Fibroblast of lung (primary cell): Measurements from ENCODE around the gene MAML3.

ENCODE experiments used
- EZH2 ChIP-seq: IDR thresholded peaks from 2 replicates; pipeline ENCODE4 v1.5.1; 2012; ENCODE audit warnings: low read length, control low read depth, mild to moderate bottlenecking; ENCODE audit errors: missing control alignments
- TF ChIP-seq, protein P1 (sequence below), 2 donors: IDR thresholded peaks in 1 of 2; conservative IDR thresholded peaks in 1 of 2; 1 replicate in 1 of 2; 2 replicates in 1 of 2; pipeline ENCODE4 v1.5.1; 2011 to 2012; ENCODE audit warnings: low read length in 2 of 2, control low read depth in 1 of 2, inconsistent platforms in 1 of 2, low read depth in 1 of 2, mild to moderate bottlenecking in 1 of 2

DNA sequence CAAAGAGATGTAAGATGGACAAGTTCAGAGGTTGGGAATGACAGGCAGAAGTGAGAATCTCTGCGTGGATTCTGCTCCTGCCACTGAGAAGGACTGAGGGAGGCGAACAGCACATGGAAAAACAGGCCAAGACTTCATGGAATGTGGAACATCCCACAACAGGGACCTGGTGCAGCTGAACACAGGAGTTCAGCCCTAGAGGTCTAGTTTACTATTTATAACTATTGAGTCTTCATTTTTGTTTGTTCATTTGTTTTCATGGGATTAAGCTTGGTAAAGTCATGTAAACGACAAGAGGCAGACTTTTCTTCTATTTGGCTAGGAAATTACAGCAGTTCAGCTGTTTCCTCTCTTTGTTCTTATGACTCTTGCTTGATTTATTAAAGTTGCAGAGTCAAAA is 234.5 kb downstream of the MAML3 start:
- TF ChIP-seq EZH2, result no peak
- TF ChIP-seq, protein P1, sequence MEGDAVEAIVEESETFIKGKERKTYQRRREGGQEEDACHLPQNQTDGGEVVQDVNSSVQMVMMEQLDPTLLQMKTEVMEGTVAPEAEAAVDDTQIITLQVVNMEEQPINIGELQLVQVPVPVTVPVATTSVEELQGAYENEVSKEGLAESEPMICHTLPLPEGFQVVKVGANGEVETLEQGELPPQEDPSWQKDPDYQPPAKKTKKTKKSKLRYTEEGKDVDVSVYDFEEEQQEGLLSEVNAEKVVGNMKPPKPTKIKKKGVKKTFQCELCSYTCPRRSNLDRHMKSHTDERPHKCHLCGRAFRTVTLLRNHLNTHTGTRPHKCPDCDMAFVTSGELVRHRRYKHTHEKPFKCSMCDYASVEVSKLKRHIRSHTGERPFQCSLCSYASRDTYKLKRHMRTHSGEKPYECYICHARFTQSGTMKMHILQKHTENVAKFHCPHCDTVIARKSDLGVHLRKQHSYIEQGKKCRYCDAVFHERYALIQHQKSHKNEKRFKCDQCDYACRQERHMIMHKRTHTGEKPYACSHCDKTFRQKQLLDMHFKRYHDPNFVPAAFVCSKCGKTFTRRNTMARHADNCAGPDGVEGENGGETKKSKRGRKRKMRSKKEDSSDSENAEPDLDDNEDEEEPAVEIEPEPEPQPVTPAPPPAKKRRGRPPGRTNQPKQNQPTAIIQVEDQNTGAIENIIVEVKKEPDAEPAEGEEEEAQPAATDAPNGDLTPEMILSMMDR (conservative IDR thresholded peaks at IDR 0.05 in 1 of 2, IDR thresholded peaks at IDR 0.05 in 1 of 2; ENCODE audit: low read depth in 1 of 2, low read length in 2 of 2), result no peak
